OCI-LY3 (cell line): ENCODE results near the gene FKRP.
"Not testable (repeated sequence)": the region's sequence is repeated elsewhere in the genome, so short reads cannot be mapped to it uniquely, and the experiment has no call there.

Source experiments
- H2AFZ ChIP-seq: fragments of 200-600, 300-600 bp; shearing (Covaris generic); 2 replicates; pipeline ENCODE4 v1.6.0; 2014; ENCODE audit warnings: antibody characterized with exemption, low read depth, low read length
- H3K27ac ChIP-seq: fragments of 200-600, 300-600 bp; sonication (generic); 2 replicates; pipeline ENCODE4 v1.5.1; 2014; ENCODE audit warnings: mild to moderate bottlenecking, low read length, moderate library complexity, mixed read lengths
- H3K27me3 ChIP-seq: fragments of 200-600, 300-600 bp; sonication (generic); 2 replicates; pipeline ENCODE4 v1.6.1; 2014; ENCODE audit warnings: low read depth, low read length, mixed read lengths
- H3K36me3 ChIP-seq: fragments of 200-600, 300-600 bp; sonication (generic); replicated peaks from 2 replicates; pipeline ENCODE3; 2014; ENCODE audit warnings: low read depth, low read length, mixed read lengths
- H3K4me1 ChIP-seq: fragments of 300-600, 200-600 bp; sonication (generic); 2 replicates; pipeline ENCODE4 v1.6.1; 2014; ENCODE audit warnings: low read length, mixed read lengths
- H3K4me2 ChIP-seq: fragments of 200-600, 300-600 bp; sonication (generic); 2 replicates; pipeline ENCODE4 v1.6.1; 2014; ENCODE audit warnings: low read length, mixed read lengths
- H3K4me3 ChIP-seq: fragments of 300-600, 200-600 bp; sonication (generic); 2 replicates; pipeline ENCODE4 v1.5.1; 2014; ENCODE audit warnings: antibody characterized with exemption, mild to moderate bottlenecking, low read length, moderate library complexity
- H3K79me2 ChIP-seq: fragments of 300-600, 200-600 bp; shearing (Covaris generic); 2 replicates; pipeline ENCODE4 v1.6.1; 2014; ENCODE audit warnings: mild to moderate bottlenecking, low read length, mixed read lengths
- H3K9ac ChIP-seq: fragments of 300-600, 200-600 bp; shearing (Covaris generic); 2 replicates; pipeline ENCODE4 v1.6.0; 2014; ENCODE audit warnings: mild to moderate bottlenecking, low read length, moderate library complexity
- H3K9me3 ChIP-seq: fragments of 200-600, 300-600 bp; shearing (Covaris generic); 2 replicates; pipeline ENCODE4 v1.6.1; 2014; ENCODE audit warnings: low read length, mixed read lengths; ENCODE audit not compliant: insufficient read depth
- H4K20me1 ChIP-seq: fragments of 200-600, 300-600 bp; sonication (generic); 2 replicates; pipeline ENCODE4 v1.6.1; 2016; ENCODE audit warnings: low read length, mixed read lengths; ENCODE audit not compliant: insufficient read depth
- EZH2phosphoT487 ChIP-seq: fragments of 200-600 bp; shearing (Covaris generic); IDR thresholded peaks from 2 replicates; pipeline ENCODE4 v1.6.1; 2018; ENCODE audit warnings: antibody characterized with exemption, mixed run types, low read depth
- TF ChIP-seq, protein P1 (sequence below): fragments of 200-600, 300-600 bp; sonication (generic); IDR thresholded peaks from 2 replicates; pipeline ENCODE4 v1.5.1; 2014; ENCODE audit warnings: antibody characterized with exemption, low read length, low read depth

FKRP gene

DNA sequence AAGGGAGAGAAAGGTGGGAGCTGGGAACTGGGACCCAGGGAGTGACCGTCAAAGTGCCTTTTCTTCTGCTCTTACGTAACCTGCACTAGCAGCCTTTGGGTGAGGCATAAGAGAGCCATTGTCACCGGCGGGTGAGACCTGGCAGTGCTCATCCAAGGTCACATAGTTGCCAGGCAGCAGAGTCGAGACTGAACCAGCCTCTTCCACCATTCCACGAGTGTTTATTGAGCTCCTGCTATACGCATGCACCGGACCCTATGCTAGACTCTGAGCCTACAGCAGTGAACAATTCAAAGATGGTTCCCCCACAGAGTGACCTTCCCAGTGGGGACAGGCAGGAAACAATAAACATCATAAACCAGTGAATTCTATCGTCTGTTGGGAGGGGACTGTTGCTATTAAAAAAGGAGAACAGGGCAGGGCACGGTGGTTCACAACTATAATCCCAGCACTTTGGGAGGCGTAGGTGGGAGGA lies 19.0 kb downstream of the FKRP start:
- Histone ChIP-seq H3K4me2 (no peak overlapping the region), H3K9ac (no peak overlapping the region), H3K27me3 (no peaks in the 10 kb centered on the region), H3K4me1 (no peaks in the 10 kb centered on the region), H4K20me1 (no peaks in the 10 kb centered on the region), H3K79me2 (no peaks in the 10 kb centered on the region), H3K27ac (no peak overlapping the region), H3K4me3 (no peak overlapping the region), H3K36me3 (no peaks in the 10 kb centered on the region), H3K9me3 (no peaks in the 10 kb centered on the region), H2AFZ (no peak overlapping the region)
- TF ChIP-seq, protein P1, sequence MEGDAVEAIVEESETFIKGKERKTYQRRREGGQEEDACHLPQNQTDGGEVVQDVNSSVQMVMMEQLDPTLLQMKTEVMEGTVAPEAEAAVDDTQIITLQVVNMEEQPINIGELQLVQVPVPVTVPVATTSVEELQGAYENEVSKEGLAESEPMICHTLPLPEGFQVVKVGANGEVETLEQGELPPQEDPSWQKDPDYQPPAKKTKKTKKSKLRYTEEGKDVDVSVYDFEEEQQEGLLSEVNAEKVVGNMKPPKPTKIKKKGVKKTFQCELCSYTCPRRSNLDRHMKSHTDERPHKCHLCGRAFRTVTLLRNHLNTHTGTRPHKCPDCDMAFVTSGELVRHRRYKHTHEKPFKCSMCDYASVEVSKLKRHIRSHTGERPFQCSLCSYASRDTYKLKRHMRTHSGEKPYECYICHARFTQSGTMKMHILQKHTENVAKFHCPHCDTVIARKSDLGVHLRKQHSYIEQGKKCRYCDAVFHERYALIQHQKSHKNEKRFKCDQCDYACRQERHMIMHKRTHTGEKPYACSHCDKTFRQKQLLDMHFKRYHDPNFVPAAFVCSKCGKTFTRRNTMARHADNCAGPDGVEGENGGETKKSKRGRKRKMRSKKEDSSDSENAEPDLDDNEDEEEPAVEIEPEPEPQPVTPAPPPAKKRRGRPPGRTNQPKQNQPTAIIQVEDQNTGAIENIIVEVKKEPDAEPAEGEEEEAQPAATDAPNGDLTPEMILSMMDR = no peak
- TF ChIP-seq EZH2phosphoT487 = no peak

GRCh38 chr19:46766569-46767317 lies 20.9 kb downstream of the FKRP start:
- Histone ChIP-seq H3K4me2 (peak overlapping the region; percentile 38), H3K36me3 (no peaks in the 10 kb centered on the region), H4K20me1 (no peaks in the 10 kb centered on the region), H3K9ac (no peak overlapping the region), H3K79me2 (no peaks in the 10 kb centered on the region), H3K27ac (no peak overlapping the region), H3K4me1 (no peaks in the 10 kb centered on the region), H3K27me3 (no peaks in the 10 kb centered on the region), H2AFZ (0 out of 2 replicates have a peak overlapping the region, but pooled peaks have one; percentile 42), H3K4me3 (peak overlapping the region; percentile 16; the same call in 1 of the 2 replicates), H3K9me3 (no peaks in the 10 kb centered on the region)
- TF ChIP-seq, protein P1 = peak; percentile 89
- TF ChIP-seq EZH2phosphoT487 = no peak

- H3K27ac ChIP-seq, H4K20me1 ChIP-seq, H3K36me3 ChIP-seq, H3K4me2 ChIP-seq, H3K79me2 ChIP-seq, H3K9ac ChIP-seq, H3K4me1 ChIP-seq, H2AFZ ChIP-seq, H3K27me3 ChIP-seq, H3K4me3 ChIP-seq, H3K9me3 ChIP-seq: not testable (repeated sequence)
These were observed 22.9 kb downstream of the FKRP start for GRCh38 chr19:46768746-46769145.

DNA sequence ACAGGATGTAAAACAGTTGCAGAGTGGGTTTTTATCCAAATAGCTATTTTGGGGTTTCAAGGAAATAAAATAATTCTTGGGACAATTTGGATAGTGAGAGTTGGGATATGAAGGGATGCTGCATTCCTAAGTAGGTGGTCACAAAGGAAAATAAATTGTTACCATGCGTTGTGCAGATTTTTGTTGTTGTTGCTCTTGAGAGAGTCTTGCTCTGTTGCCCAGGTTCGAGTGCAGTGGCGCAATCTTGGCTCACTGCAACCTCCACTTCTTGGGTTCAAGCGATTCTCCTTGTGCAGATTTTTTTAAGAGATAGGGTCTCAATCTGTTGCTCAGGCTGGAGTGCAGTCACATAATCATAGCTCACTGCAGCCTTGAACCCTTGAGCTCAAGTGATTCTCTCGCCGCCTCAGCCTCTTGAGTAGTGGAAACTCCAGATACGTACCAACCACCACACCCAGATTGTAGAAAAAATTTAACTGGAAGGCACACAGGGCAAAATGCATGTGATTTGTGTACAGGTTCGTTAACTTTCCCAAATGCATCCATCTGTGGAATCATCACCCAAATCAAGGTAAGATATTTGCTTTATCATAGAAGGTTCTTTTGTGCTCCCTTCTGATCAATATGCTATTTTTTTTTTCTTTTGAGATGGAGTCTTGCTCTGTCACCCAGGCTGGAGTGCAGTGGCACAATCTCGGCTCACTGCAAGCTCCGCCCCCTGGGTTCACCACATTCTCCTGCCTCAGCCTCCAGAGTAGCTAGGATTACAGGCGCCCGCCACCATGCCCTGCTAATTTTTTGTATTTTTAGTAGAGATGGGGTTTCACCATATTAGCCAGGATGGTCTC lies 26.5 kb downstream of the FKRP start:
- Histone ChIP-seq H2AFZ (no peak overlapping the region), H3K27me3 (no peaks in the 10 kb centered on the region), H3K36me3 (peaks cover 31% of the 10 kb centered on the region), H3K9me3 (no peaks in the 10 kb centered on the region), H3K27ac (no peak overlapping the region), H3K9ac (no peak overlapping the region), H3K4me1 (no peaks in the 10 kb centered on the region), H3K79me2 (no peaks in the 10 kb centered on the region), H3K4me3 (no peak overlapping the region), H3K4me2 (no peak overlapping the region), H4K20me1 (peaks cover 24% of the 10 kb centered on the region)
- TF ChIP-seq, protein P1 = no peak
- TF ChIP-seq EZH2phosphoT487 = no peak
